ENCODE measurements around the gene ANKS1B. TPM values are rescaled to one million over a fixed set of nuclear protein-coding genes. Genes with fewer than 3 reads are reported as not detected.

Gene ANKS1B
- total and polyA plus RNA-seq, 2 of the 4 experiments (the other 2 are of a cell fraction), result 0.17 to 0.18 TPM

DNA sequence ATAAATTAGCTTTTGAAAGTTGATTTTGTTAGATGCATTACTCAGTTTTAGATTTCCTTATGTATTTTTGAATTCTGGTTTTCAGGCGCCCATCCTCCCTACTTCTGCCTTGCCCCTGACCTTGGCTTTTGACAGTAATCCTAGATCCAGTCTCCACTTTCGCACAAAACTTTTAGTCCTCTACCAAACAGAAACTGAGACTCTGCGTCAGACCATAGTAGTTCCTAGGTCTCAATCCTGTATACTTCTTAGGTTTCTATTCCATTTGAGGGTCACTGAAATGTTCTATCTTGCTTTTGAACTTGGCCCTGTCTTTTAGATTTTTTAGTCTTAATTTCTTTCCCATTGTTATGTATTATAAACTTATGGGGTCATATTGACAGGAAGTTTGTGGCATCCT is 645.1 kb downstream of the ANKS1B start:
- Histone ChIP-seq H3K4me2 (ENCODE audit: low read depth, low read length) (no peak overlapping the region), H3K4ac (ENCODE audit: low read depth, low read length) (no peak overlapping the region), H2AFZ (replicated peaks; ENCODE audit: low read length, poor library complexity) (no peak overlapping the region), H3K9me1 (ENCODE audit: insufficient read depth, low read length) (no peaks in the 10 kb centered on the region), H3K56ac (ENCODE audit: extremely low read depth, insufficient read depth, low read length) (no peak overlapping the region), H3K27ac (ENCODE audit: insufficient read depth, low read length) (no peak overlapping the region), H2BK5ac (ENCODE audit: low read depth, low read length, poor library complexity, severe bottlenecking) (no peak overlapping the region), H3K18ac (ENCODE audit: low read depth, low read length) (no peak overlapping the region), H4K91ac (ENCODE audit: insufficient read depth, low read depth, low read length) (no peak overlapping the region), H3K36me3 (ENCODE audit: control insufficient read depth, insufficient read depth, low read length) (no peaks in the 10 kb centered on the region), H2BK15ac (ENCODE audit: low read depth, low read length) (no peak overlapping the region), H3K14ac (replicated peaks; ENCODE audit: low read depth, low read length) (no peak overlapping the region), H2AK5ac (ENCODE audit: low read depth, low read length) (no peak overlapping the region), H3K27me3 (ENCODE audit: control insufficient read depth, insufficient read depth, low read length) (no peaks in the 10 kb centered on the region), H2BK120ac (ENCODE audit: low read depth, low read length) (no peak overlapping the region), H3K79me1 (ENCODE audit: low read depth in 1 of 2, low read length in 2 of 2) (no peaks in the 10 kb centered on the region), H2BK20ac (ENCODE audit: low read depth, low read length) (no peak overlapping the region), H2AK9ac (replicated peaks; ENCODE audit: low read depth, low read length, poor library complexity) (no peak overlapping the region), H3K9me3 (ENCODE audit: control insufficient read depth, insufficient read depth, low read length) (peaks cover 12% of the 10 kb centered on the region), H3K9ac (ENCODE audit: low read depth, low read length) (no peak overlapping the region), H3K23ac (ENCODE audit: low read depth, low read length) (no peak overlapping the region), H4K20me1 (ENCODE audit: insufficient read depth, low read length) (no peaks in the 10 kb centered on the region), H3K4me3 (ENCODE audit: insufficient read depth, low read depth, low read length) (no peak overlapping the region), H4K5ac (ENCODE audit: low read depth, low read length) (no peak overlapping the region), H3K4me1 (ENCODE audit: control insufficient read depth, insufficient read depth, low read length) (no peaks in the 10 kb centered on the region), H4K8ac (ENCODE audit: low read depth in 2 of 2, low read length in 2 of 2) (no peak overlapping the region)
- no TSS peak for BruUV-seq (replicated peaks)
- in situ Hi-C loops (cut with MboI; ENCODE audit: low sequenced_read_pairs) (no loop called here), dilution Hi-C loops (cut with HindIII; ENCODE audit: low sequenced_read_pairs, unreplicated experiment) (no loop called here), intact Hi-C loops (cut with micrococcal nuclease) (no loop called here)
- ChIA-PET POLR2A (ENCODE audit: unreplicated experiment) (no interaction called here), CTCF (no interaction called here)
- ATAC-seq (ENCODE audit: low read depth) (no peak), DNase-seq (no peak)
- TF ChIP-seq, protein P1, sequence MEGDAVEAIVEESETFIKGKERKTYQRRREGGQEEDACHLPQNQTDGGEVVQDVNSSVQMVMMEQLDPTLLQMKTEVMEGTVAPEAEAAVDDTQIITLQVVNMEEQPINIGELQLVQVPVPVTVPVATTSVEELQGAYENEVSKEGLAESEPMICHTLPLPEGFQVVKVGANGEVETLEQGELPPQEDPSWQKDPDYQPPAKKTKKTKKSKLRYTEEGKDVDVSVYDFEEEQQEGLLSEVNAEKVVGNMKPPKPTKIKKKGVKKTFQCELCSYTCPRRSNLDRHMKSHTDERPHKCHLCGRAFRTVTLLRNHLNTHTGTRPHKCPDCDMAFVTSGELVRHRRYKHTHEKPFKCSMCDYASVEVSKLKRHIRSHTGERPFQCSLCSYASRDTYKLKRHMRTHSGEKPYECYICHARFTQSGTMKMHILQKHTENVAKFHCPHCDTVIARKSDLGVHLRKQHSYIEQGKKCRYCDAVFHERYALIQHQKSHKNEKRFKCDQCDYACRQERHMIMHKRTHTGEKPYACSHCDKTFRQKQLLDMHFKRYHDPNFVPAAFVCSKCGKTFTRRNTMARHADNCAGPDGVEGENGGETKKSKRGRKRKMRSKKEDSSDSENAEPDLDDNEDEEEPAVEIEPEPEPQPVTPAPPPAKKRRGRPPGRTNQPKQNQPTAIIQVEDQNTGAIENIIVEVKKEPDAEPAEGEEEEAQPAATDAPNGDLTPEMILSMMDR (conservative IDR thresholded peaks at IDR 0.05; ENCODE audit: low read depth, low read length), result no peak
- TF ChIP-seq MAFK (IDR thresholded peaks at IDR 0.05; ENCODE audit: low read depth, low read length) (no peak), SMC3 (IDR thresholded peaks at IDR 0.05; ENCODE audit: low read depth, low read length) (no peak), RCOR1 (IDR thresholded peaks at IDR 0.05; ENCODE audit: insufficient replicate concordance, low read length) (no peak)
- TF ChIP-seq, protein P2, sequence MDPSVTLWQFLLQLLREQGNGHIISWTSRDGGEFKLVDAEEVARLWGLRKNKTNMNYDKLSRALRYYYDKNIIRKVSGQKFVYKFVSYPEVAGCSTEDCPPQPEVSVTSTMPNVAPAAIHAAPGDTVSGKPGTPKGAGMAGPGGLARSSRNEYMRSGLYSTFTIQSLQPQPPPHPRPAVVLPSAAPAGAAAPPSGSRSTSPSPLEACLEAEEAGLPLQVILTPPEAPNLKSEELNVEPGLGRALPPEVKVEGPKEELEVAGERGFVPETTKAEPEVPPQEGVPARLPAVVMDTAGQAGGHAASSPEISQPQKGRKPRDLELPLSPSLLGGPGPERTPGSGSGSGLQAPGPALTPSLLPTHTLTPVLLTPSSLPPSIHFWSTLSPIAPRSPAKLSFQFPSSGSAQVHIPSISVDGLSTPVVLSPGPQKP (IDR thresholded peaks at IDR 0.05; ENCODE audit: borderline replicate concordance, low read depth, low read length), result no peak
- WGBS, 2 experiments (ENCODE audit: extremely low coverage in 2 of 2, insufficient read length in 1 of 2), result 40% methylated on average over 1 of the region's 3 CpGs; no CpG with 5 or more reads in 1 of the 2 experiments

Data from IMR-90 (cell line).